NCI-H1092 treated with DMSO at 0.1 percent for 48 hours (cell line): Measurements from ENCODE around the gene GUCY2D.

ENCODE experiments used
- DNase-seq: peaks from one replicate; lab custom pipeline; 2025; lab: John Stamatoyannopoulos, UW

The GUCY2D gene

GRCh38 chr17:7992516-7992915 lies 9.9 kb upstream of the GUCY2D start:
- DNase-seq, result no peak

DNA sequence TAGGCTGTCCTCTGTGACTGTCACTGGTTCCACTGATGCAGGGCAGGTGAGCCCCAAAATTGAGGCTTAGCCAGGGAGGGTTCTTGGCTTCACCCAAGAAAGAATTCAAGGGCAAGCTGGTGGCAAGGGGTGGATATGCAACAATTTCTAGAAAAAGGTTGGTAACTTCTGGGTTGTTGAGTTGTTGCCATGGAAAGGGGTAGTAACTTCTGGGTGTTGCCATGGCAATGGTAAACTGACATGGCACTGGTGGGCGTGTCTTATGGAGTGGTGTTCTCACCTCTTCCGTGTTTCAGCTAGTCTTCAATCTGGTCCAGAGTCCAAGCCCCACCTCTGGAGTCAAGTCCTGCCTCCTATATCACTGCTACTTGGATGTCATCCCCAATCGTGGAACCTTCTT lies 9.5 kb upstream of the GUCY2D start:
- no peak for DNase-seq

- no peak for DNase-seq
Observed at GRCh38 chr17:7993972-7994589, 8.3 kb upstream of the GUCY2D start.

DNA sequence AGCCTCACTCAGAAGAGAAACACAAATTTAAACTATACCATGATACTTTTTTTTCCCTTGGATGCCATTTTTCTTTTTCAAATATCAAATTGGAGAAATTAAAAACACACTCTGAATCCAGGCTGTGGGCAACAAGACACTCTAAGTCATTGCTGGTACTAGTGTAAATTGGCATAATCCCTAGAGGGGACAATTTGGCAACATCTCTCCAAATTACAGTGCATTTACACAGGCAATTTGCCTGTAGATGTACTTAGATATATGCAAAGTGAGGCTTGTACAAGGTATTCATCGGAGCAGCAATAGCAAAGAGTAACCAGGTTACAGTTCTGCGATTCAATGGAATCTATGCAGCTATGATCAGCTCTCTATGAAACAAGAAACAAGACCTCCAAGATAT lies 6.7 kb upstream of the GUCY2D start:
- DNase-seq, result no peak

DNA sequence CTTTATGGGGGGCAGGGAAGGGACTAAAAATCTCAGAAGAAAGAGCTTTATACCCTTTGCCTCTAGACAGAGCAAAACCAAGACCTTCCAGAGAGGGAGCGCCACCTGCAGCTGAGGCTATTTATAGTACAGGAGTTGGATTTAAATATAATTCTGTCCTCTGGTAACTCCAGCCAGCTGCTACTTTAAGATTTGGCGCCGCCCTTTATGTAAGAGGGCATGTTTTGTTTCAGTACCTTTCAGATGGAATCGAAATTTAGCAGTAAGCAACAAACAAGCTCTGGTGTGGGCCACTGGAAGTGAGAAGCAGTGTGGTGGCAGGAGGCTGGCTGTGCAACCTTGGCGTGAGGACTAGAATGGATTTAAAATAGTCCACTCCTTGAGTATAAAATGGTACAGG lies 5.2 kb upstream of the GUCY2D start:
- peak; percentile 12 for DNase-seq

GRCh38 chr17:8002721-8003593 lies 542 bp downstream of the GUCY2D start:
- DNase-seq, result no peak

GRCh38 chr17:8003594-8004181 lies 1.3 kb downstream of the GUCY2D start:
- DNase-seq, result no peak

DNA sequence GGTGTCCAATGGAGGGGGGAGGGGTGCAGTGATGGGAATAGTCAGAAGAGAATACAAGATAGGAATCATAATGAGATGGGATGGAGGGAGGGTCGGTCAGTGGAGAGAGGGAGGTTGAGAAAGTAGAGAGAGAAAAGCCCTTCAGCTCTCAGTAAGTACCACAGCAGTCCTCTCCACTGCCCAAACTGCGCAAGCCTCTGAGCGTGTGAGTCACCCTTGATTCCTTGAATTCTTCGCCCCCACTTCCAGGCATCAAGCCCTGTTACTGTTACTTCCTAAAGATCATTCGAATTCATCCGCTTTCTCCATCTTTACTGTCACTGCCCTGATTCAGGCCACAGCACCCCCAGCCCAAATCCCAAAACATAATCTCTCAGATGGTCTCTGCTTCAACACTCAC lies 2.5 kb downstream of the GUCY2D start:
- no peak for DNase-seq

GRCh38 chr17:8005357-8005756 lies 2.9 kb downstream of the GUCY2D start:
- DNase-seq, result no peak

DNA sequence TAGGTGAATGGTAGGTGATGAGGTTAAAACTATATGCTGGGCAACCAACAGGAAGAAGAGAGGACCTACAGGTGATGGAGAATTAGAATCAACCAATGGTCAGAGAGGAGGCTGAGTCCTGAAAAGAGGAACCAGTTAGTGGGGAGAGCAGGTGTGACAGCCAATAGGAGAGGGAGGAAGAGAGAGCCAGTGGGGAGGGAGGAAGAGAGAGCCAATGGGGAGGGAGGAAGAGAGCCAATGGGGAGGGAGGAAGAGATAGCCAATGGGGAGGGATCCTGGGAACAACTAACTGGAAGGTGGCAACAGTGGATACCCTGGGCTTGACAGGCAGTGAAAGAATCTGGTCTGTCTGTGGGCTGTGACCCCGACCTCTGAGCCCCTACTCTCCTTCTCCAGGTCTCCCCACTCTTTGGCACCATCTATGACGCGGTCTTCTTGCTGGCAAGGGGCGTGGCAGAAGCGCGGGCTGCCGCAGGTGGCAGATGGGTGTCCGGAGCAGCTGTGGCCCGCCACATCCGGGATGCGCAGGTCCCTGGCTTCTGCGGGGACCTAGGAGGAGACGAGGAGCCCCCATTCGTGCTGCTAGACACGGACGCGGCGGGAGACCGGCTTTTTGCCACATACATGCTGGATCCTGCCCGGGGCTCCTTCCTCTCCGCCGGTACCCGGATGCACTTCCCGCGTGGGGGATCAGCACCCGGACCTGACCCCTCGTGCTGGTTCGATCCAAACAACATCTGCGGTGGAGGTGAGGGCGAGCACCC lies 3.7 kb downstream of the GUCY2D start:
- DNase-seq, result no peak

DNA sequence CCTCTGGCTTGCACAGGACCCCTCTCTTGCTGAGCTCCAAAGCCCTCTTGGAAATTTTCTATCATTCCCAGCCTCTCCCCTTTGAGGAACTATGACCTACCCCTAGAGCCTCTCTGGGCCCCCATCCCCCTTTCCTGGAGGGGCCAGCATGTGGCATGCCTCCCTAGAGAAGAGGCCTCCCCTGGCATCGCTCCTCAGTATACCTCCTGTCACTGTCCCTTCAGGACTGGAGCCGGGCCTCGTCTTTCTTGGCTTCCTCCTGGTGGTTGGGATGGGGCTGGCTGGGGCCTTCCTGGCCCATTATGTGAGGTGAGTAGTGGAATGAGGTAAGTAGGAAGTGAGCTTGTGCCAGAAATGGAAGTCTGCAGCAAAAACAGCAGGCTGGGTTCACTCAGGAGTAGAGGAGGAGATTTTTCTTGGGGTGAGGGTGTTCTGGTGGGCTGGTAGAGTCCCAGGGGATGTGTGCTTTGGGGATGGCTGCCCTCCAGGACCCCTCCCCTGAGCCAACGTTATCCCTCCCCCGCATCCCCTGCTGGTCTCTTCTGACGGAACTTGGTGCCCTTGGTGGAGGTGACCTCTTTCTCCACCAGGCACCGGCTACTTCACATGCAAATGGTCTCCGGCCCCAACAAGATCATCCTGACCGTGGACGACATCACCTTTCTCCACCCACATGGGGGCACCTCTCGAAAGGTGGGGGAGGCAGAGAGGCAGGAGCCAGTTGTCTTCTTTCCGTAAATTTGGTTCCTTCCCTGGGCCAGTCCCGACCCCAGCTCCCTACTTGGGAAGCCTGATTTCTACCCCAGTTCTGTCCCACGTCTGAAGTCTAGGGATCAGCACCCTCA lies 4.6 kb downstream of the GUCY2D start:
- no peak for DNase-seq

DNA sequence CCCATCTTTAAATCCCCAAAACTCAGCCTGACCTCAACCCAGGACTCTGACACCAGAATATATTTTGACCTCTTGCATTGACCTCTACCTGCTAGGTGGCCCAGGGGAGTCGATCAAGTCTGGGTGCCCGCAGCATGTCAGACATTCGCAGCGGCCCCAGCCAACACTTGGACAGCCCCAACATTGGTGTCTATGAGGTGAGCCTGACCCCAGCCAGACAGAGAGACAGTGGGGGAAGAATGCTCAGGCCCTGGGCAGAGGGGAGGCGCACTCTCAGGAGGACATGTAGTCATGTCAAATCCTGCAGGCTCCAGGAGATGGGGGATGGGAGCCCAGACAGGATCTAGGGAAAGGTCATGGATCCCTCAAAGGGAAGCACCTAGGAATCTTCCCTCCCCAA lies 5.4 kb downstream of the GUCY2D start:
- DNase-seq, result no peak

DNA sequence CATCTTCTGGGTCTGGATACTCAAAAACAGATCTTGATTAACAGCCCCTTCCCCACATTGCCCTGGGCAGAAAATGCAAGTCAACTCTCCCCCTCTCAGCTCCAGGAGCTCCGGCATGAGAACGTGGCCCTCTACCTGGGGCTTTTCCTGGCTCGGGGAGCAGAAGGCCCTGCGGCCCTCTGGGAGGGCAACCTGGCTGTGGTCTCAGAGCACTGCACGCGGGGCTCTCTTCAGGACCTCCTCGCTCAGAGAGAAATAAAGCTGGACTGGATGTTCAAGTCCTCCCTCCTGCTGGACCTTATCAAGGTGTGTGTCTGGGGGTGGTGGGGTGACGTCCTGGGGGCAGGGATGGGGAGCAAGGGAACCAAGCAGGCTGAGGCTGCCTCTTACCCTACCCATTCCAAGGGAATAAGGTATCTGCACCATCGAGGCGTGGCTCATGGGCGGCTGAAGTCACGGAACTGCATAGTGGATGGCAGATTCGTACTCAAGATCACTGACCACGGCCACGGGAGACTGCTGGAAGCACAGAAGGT lies 9.7 kb downstream of the GUCY2D start:
- DNase-seq, result no peak

GRCh38 chr17:8012996-8013640 lies 10.7 kb downstream of the GUCY2D start:
- no peak for DNase-seq

- DNase-seq, result no peak
Observed at GRCh38 chr17:8013731-8014557, 11.5 kb downstream of the GUCY2D start.

GRCh38 chr17:8014558-8014850 lies 12.1 kb downstream of the GUCY2D start:
- DNase-seq, result no peak

GRCh38 chr17:8015236-8015956 lies 13.0 kb downstream of the GUCY2D start:
- DNase-seq, result no peak

GRCh38 chr17:8015957-8016631 lies 13.7 kb downstream of the GUCY2D start:
- DNase-seq, result no peak
